HepG2 (cell line): Measurements from ENCODE around the gene CIBAR2. TPM values are rescaled to one million over a fixed set of nuclear protein-coding genes. Genes with fewer than 3 reads are reported as not detected.

Source experiments
- ASH2L ChIP-seq: fragments of 300-600, 200-600 bp; sonication (generic); IDR thresholded peaks from 2 replicates; pipeline ENCODE4 v1.7.0; 2017; ENCODE audit warnings: low read depth, mild to moderate bottlenecking, moderate library complexity, mixed read lengths, low read length; ENCODE audit not compliant: insufficient read length
- BORCS8-MEF2B ChIP-seq: sonication (generic); formaldehyde crosslinking; IDR thresholded peaks from 2 replicates; pipeline ENCODE4 v1.8.0; 2022; ENCODE audit warnings: mild to moderate bottlenecking, missing genetic modification reagents
- EED ChIP-seq: sonication (generic); formaldehyde crosslinking; IDR thresholded peaks from 2 replicates; pipeline ENCODE4 v1.5.0; 2020; ENCODE audit warnings: mild to moderate bottlenecking, missing genetic modification reagents
- GFI1 ChIP-seq: sonication (generic); formaldehyde crosslinking; IDR thresholded peaks from 2 replicates; pipeline ENCODE4 v1.5.0; 2020; ENCODE audit warnings: missing genetic modification reagents, mild to moderate bottlenecking, borderline replicate concordance
- HOXA3 ChIP-seq: sonication (generic); formaldehyde crosslinking; IDR thresholded peaks from 2 replicates; pipeline ENCODE4 v1.5.0; 2020; ENCODE audit warnings: missing genetic modification reagents
- JUNB ChIP-seq: sonication (generic); formaldehyde crosslinking; IDR thresholded peaks from 2 replicates; pipeline ENCODE4 v1.8.0; 2022; ENCODE audit warnings: missing genetic modification reagents, mild to moderate bottlenecking, borderline replicate concordance
- LBX2 ChIP-seq: sonication (generic); formaldehyde crosslinking; IDR thresholded peaks from 2 replicates; pipeline ENCODE4 v1.5.0; 2020; ENCODE audit warnings: missing genetic modification reagents, mild to moderate bottlenecking, borderline replicate concordance
- MAFF ChIP-seq: IDR thresholded peaks from 2 replicates; pipeline ENCODE4 v1.6.1; 2011; ENCODE audit warnings: low read depth, low read length, improper control_type of control experiment
- NFE2L1 ChIP-seq: sonication (generic); formaldehyde crosslinking; IDR thresholded peaks from 2 replicates; pipeline ENCODE4 v1.4.0; 2020; ENCODE audit warnings: missing genetic modification reagents, mild to moderate bottlenecking, borderline replicate concordance
- NFE2L2 ChIP-seq: fragments of 150-350 bp; IDR thresholded peaks from 2 replicates; pipeline ENCODE4 v1.6.1; 2014; ENCODE audit warnings: low read length
- NFKB2 ChIP-seq: sonication (generic); formaldehyde crosslinking; IDR thresholded peaks from 2 replicates; pipeline ENCODE4 v1.4.0; 2020; ENCODE audit warnings: missing genetic modification reagents, borderline replicate concordance
- NFYC ChIP-seq: IDR thresholded peaks from 2 replicates; pipeline ENCODE4 v1.6.1; 2016; ENCODE audit warnings: missing genetic modification reagents, missing compliant biosample characterization
- NONO ChIP-seq, 2 experiments: fragments of 450-650 bp in 1 of 2; sonication (generic) in 1 of 2; formaldehyde crosslinking in 1 of 2; IDR thresholded peaks in 1 of 2; conservative IDR thresholded peaks in 1 of 2; 2 replicates each; pipeline versions ENCODE4 v1.6.1 to v1.8.0; 2017 to 2022; ENCODE audit warnings: mild to moderate bottlenecking in 1 of 2, missing genetic modification reagents in 1 of 2, moderate library complexity in 1 of 2
- NR2F1 ChIP-seq, 2 experiments: fragments of 450-650 bp in 1 of 2; formaldehyde crosslinking in 1 of 2; IDR thresholded peaks; 2 replicates each; pipeline versions ENCODE4 v1.5.0 to v1.6.1; 2016 to 2020; ENCODE audit warnings: mild to moderate bottlenecking in 1 of 2, missing compliant biosample characterization in 1 of 2, missing genetic modification reagents in 1 of 2, moderate library complexity in 1 of 2
- NR3C1 ChIP-seq: sonication (generic); formaldehyde crosslinking; IDR thresholded peaks from 2 replicates; pipeline ENCODE4 v1.4.0; 2020; ENCODE audit warnings: missing genetic modification reagents
- PLRG1 ChIP-seq: fragments of 450-650 bp; conservative IDR thresholded peaks from 2 replicates; pipeline ENCODE4 v1.6.1; 2016
- REXO4 ChIP-seq: sonication (generic); formaldehyde crosslinking; IDR thresholded peaks from 2 replicates; pipeline ENCODE4 v1.8.0; 2022; ENCODE audit warnings: missing genetic modification reagents, mild to moderate bottlenecking, borderline replicate concordance
- ZBTB37 ChIP-seq: sonication (generic); formaldehyde crosslinking; IDR thresholded peaks from 2 replicates; pipeline ENCODE4 v1.4.0; 2020; ENCODE audit warnings: mild to moderate bottlenecking, missing genetic modification reagents
- ZNF205 ChIP-seq: IDR thresholded peaks from 2 replicates; pipeline ENCODE4 v1.6.1; 2018; ENCODE audit warnings: missing biosample characterization, missing genetic modification reagents
- ZNF253 ChIP-seq: sonication (generic); formaldehyde crosslinking; IDR thresholded peaks from 2 replicates; pipeline ENCODE4 v1.8.0; 2022; ENCODE audit warnings: mild to moderate bottlenecking, missing genetic modification reagents, borderline replicate concordance
- ZNF557 ChIP-seq: sonication (generic); formaldehyde crosslinking; IDR thresholded peaks from 2 replicates; pipeline ENCODE4 v1.4.0; 2020; ENCODE audit warnings: missing genetic modification reagents
- ZNF589 ChIP-seq: sonication (generic); formaldehyde crosslinking; conservative IDR thresholded peaks from 2 replicates; pipeline ENCODE4 v1.8.0; 2022; ENCODE audit warnings: mild to moderate bottlenecking, moderate library complexity, missing genetic modification reagents
- ZNF800 ChIP-seq: sonication (generic); formaldehyde crosslinking; IDR thresholded peaks from 2 replicates; pipeline ENCODE4 v1.4.0; 2020; ENCODE audit warnings: missing genetic modification reagents
- ZNF879 ChIP-seq: sonication (generic); formaldehyde crosslinking; IDR thresholded peaks from 2 replicates; pipeline ENCODE4 v1.8.1; 2023; ENCODE audit warnings: missing genetic modification reagents
- polyA plus RNA-seq, 8 experiments: library from polyadenylated mRNA; depleted of rRNA in 3 of 8; stranded (reverse) in 7 of 8; unstranded in 1 of 8; fragments of >200 nt; fragmentation: Illumina TruSeq in 4 of 8; extraction: Trizol in 4 of 8; gene quantifications; 2 replicates each; pipeline versions ENCODE4 v1.2.1 to v1.2.3, GENCODE V29; 2011 to 2016; ENCODE audit warnings: low read depth in 4 of 8, missing spikeins in 1 of 8, mixed read lengths in 1 of 8; ENCODE audit not compliant: insufficient read depth in 1 of 8
- total RNA-seq, 5 experiments: library from RNA; depleted of rRNA; stranded (reverse); fragments of >200 nt; fragmentation: Illumina TruSeq; extraction: Trizol; gene quantifications; 2 replicates each; pipeline ENCODE4 v1.2.3, GENCODE V29; 2016; ENCODE audit warnings: low read depth in 1 of 5
- TF ChIP-seq, protein P1 (sequence below): sonication (generic); formaldehyde crosslinking; IDR thresholded peaks from 2 replicates; pipeline ENCODE4 v1.5.1; 2020; ENCODE audit warnings: missing genetic modification reagents, mild to moderate bottlenecking, borderline replicate concordance

CIBAR2 gene
- total and polyA plus RNA-seq, 2 of the 13 experiments (the other 11 are each of a cell fraction or from before 2014, with no cell fraction given) = not detected

DNA sequence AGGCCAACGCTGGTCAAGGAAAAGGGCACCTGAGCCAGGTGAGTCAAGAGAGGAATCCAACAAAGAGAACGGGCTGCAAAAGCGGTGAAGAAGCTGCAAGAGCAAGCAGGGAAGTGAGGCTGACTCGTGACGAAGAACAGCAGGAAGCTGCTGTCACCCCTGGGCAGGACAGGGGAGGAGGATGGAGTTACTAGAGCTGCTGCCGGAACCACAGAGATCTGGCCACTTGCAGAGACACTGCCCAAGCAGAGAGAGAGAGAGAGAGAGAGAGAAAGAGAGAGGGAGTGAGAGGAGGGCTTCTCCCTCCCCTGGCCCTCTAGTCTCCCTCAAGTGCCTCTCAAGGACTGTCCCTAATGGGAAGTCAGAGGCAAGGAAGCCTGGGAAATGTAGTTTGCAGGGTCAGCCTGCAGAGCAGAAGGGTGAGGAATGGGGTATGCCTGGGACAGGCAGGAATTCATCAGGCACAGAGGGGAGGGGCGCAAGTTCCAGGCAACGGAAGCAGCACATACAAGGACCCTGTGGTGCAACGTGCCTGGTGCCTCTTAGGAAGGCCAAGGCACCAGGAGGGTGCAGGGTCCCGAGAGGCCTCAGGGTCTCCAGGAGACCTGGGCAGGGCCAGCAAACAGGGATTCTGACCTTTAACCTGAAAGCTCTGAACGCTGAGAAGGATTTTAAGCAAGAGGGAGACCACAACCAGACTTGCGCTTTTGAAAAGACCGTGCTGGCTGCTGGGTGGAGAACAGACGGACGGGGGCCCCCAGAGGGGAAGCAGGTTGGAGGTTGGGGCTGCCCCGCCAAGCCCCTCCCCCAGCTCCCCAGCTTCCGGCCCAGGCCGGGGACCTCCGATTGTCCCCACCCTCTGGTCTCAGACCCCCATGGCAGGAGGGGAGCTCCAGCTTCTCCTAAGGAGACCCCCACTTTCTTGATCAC lies 45.8 kb upstream of the CIBAR2 start (continued):
- TF ChIP-seq NONO (IDR thresholded peaks at IDR 0.05) (no peak), NONO (CRISPR knock-in tag; conservative IDR thresholded peaks at IDR 0.05) (0 out of 2 replicates have a peak, but pooled peaks have one; percentile 70), ZNF205 (CRISPR knock-in tag) (peak; percentile 71; the same call in 1 of the 2 replicates), LBX2 (no peak), HOXA3 (CRISPR knock-in tag) (peak; percentile 78; the same call in 1 of the 2 replicates), REXO4 (no peak), EED (CRISPR knock-in tag) (peak; percentile 75; the same call in 1 of the 2 replicates), NFE2L1 (CRISPR knock-in tag) (peak; percentile 63; the same call in 1 of the 2 replicates), PLRG1 (no peak), JUNB (no peak), NR3C1 (CRISPR knock-in tag) (no peak), ASH2L (no peak), BORCS8-MEF2B (CRISPR knock-in tag) (no peak; the same call in 1 of the 2 replicates), NFYC (CRISPR knock-in tag) (peak; percentile 34), ZBTB37 (CRISPR knock-in tag) (peak; percentile 73; the same call in 1 of the 2 replicates), NR2F1 (CRISPR knock-in tag; IDR thresholded peaks at IDR 0.05) (peak; percentile 51 to 63; a peak in 3 of 4 replicates), ZNF557 (CRISPR knock-in tag) (no peak), ZNF879 (peak; percentile 22; the same call in 1 of the 2 replicates), MAFF (no peak), ZNF800 (CRISPR knock-in tag) (0 out of 2 replicates have a peak, but pooled peaks have one; percentile 30), ZNF589 (CRISPR knock-in tag) (no peak), GFI1 (CRISPR knock-in tag) (no peak), NFE2L2 (no peak), ZNF253 (CRISPR knock-in tag) (no peak), NFKB2 (CRISPR knock-in tag) (peak; percentile 76; the same call in 1 of the 2 replicates)
- TF ChIP-seq, protein P1, sequence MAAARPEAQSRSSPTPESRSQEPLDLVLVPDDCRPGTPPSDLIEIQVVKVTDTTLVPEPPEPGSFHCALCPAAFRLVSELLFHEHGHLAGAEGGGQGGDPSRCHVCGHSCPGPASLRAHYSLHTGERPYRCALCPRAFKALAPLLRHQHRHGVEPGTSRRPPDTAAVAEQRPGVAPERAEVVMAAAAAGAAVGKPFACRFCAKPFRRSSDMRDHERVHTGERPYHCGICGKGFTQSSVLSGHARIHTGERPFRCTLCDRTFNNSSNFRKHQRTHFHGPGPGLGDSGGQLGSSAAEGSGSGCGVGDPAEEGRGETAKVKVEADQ (CRISPR knock-in tag) = no peak
